Measurements from ENCODE around the gene ITGBL1.

DNA sequence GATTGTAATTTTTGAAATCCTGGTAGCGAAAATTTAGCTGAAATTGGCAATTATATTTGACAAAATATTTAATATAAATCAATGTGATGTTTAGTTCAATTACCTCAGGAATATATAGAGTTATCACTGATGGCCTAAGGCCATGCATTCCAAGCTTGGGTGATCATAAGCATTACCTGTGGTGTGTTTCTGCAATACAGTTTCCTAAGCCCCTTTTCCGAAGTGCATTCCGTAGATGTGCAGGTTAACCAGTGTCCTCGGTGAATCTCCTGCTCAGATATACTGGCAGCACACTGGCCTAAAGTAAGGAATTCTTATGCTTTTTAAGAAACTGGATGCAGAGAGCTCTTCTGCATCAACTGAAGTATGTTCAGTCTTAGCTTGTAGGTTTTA lies 35.0 kb downstream of the ITGBL1 start:
- TF ChIP-seq CTCF (IDR thresholded peaks at IDR 0.05; ENCODE audit: insufficient read depth, low read length, poor library complexity, severe bottlenecking): no peak
- TF ChIP-seq EZH2phosphoT487 (conservative IDR thresholded peaks at IDR 0.05; ENCODE audit: low read length): no peak
